NCI-H524 treated with DMSO at 0.1 percent for 48 hours (cell line): Measurements from ENCODE around the gene MED16.

Experiments used
- DNase-seq: peaks from one replicate; lab custom pipeline; 2025; lab: John Stamatoyannopoulos, UW

The MED16 gene

GRCh38 chr19:871446-872265 is 21.3 kb downstream of the MED16 start:
- DNase-seq = no peak

DNA sequence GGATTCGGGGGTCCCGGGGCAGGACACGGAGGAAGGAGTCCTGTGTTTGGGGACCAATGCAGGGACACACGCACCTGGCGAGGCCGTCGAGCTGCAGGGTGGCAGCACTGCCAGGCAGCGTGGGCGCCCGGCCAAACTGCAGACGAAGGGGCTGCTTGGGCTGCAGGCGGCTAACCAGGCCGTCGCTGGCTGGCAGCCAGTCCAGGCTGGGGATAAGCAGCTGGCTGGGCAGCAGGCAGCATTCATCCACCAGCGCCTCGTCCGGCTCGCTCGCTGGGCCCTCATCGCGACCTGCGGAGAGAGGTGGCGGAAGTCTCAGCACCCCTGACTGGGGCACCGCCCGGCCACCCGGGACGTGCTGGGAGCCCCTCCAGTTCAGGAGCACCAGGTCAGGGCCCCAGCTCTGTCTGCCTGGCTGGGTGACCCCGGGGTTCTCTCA is 22.0 kb downstream of the MED16 start:
- DNase-seq = no peak

DNA sequence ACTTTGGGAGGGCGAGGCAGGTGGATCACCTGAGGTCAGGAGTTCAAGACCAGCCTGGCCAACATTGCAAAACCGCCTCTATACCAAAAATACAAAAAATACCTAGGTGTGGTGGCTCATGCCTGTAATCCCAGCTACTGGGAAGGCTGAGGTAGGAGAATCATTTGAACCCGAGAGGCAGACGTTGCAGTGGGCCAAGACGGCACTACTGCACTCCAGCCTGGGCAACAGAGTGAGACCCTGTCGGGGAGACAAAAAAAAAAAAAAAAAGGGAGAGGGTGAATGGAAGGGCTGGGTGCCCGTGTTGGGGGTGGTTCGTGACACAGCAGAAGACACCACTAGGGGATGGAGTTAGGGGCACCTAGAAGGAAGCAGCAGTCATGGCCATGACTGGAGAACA is 22.7 kb downstream of the MED16 start:
- no peak for DNase-seq

DNA sequence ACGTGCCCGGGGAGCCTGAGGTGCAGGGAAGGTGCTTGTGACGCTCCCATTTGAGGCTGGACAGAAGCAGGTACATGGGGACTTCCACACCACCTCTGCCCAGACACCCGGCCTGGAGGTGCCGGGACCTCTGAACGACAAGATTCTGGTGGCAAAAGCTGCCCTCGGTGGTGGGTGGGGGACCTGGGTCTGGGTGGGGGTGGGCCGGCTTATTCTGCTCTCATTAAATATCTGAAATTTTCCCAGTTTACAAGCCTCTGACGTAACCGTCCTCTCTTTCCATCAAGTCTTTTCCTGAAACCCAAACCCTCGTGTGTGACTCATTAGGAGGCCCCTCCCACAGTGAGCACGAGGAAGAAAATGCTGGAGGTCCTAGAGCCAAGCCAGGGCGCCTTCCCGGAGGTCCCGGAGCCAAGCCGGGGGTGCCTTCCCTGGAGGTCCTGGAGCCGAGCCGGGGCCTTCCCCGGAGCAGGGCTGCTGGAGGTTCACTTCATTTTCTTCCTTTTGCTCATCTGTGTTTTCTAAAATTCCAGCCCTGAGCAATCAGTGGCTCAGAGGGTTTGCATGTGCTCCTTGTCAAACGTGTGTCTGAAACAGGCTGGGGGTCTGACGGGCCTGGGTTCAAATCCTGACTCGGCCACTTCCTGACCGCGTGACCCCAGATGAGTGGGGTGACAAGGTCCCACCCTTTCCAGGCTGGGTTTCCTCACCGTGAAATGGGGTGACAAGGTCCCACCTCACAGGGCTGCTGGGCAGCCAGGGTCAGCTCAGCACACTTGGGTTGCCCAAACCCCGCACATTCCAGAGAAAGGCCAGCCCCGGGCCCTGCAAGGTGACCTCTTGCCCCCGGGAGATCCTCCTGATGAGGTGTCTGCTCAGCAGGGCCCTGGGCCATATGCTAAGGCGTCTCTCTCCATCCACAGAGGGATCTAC is 23.5 kb downstream of the MED16 start:
- DNase-seq = no peak

DNA sequence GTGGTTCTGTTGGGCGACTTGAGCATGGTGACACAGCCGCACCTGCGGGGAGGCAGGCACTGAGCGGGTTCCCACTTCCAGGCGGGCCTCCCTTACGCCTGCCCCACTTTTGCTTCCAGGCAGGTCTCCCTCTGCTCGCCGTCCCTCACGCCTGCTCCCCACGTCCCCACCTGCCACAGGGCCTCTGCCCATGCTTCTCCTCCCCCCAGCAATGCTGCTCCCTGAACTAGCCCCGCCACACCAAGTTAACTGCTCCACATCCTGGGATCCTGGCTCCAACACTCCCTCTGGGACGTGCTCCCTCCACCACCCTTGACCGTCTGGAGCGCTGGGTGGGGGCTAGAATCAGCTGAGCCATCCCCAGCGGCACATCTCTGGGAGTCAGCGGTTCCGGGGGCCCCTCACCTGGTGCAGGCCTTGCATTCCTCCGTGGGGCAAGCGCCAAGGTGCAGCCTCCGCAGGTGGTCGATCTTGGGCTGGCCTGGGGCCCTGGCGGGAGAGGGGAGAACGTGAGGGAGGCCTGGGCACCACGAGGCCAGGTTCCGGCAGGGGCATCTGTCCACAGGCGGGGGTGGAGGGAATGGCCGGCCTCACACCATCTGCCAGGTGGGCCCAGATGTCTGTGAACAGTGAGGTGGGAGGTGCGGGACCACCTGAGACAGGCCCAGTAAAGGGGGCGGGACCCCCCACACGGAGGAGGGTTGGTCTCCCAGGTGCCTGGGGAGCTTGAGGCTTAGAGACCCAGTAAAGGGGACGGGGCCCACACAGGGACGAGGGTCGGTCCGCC is 24.3 kb downstream of the MED16 start:
- DNase-seq = no peak

GRCh38 chr19:867855-868457 is 25.0 kb downstream of the MED16 start:
- DNase-seq = no peak

GRCh38 chr19:867301-867793 is 25.6 kb downstream of the MED16 start:
- no peak for DNase-seq

DNA sequence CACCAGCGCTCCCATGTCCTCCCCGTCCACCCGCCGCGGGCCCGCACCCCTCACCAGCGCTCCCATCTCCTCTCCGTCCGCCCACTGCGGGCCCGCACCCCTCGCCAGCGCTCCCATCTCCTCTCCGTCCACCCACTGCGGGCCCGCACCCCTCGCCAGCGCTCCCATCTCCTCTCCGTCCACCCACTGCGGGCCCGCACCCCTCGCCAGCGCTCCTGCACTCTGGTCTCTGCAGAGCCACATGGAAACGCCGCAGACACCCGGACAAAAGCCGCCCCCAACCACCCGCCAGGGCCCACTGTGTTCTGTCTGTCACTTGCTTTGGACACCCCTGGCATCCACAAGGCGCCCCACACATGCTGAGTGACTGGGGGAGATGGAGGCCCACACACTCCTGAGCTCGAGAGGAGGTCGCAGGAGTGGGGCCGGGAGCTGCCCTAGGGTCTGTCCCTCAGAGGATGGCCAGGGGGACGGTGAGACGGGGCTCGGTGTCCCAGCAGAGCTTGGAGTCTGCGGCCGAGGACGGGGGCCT is 26.2 kb downstream of the MED16 start:
- DNase-seq = no peak

GRCh38 chr19:863315-863620 is 29.7 kb downstream of the MED16 start:
- no peak for DNase-seq

- no peak for DNase-seq
Measured at GRCh38 chr19:862581-863314, 30.2 kb downstream of the MED16 start.

DNA sequence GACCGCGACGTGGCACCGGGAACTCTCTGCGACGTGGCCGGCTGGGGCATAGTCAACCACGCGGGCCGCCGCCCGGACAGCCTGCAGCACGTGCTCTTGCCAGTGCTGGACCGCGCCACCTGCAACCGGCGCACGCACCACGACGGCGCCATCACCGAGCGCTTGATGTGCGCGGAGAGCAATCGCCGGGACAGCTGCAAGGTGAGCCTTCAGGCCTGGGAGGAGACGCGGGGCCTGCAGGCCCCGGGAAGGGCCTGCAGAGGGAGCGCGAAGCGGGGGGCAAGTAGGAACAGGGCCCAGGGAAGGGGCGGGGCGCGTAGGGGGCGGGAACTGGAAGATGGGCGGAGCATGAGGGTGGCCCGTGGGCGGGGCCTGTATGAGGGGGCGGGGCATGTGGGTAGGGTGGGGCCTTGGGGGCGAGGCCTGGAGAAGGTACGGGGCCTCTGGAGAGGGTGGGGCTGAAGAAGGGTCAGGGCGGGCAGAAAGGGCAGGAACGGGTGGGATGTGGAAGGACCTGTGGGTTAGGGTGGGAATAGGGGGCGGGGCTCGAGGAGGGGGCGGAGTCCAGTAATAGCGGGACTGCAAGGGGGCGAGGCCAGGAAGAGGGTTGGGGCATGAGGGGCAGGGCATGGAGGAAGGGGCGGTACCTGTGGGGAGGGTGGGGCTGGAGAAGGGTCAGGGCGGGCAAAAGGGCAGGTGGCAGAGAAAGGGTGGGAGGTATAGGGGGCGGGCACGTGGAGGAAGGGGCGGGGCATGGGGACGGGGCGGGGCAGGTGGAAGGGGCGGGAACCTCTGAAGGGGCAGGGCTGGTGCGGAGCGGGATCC is 31.0 kb downstream of the MED16 start:
- DNase-seq = no peak

DNA sequence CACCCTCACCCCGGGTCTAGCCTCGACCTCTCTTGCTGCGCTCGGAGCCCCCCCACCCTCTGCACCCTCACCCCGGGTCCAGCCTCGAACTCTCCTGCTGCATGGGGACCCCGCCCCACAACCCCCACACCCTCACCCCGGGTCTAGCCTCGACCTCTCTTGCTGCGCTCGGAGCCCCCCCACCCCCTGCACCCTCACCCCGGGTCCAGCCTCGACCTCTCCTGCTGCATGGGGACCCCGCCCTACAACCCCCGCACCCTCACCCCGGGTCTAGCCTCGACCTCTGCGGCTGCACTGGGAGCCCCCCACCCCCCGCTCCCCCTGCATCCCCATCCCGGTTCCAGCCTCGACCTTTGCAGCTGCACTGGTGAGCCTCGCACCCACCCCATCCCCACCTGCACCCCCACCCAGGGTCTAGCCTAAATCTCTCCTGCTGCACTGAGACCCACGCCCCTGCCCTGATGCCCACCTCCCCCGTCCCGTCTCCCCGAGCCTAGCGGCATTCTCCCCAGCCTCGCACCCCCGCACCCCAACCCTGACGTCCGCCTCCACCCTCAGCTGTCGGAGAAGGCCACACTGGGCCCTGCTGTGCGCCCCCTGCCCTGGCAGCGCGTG is 31.7 kb downstream of the MED16 start:
- no peak for DNase-seq

GRCh38 chr19:858868-859843 is 33.8 kb downstream of the MED16 start, which contains the start of gene CFD:
Gene CFD, plus strand, starts transcription at chr19:859664. Its CDS starts 26 bp downstream, at chr19:859690.
- no peak for DNase-seq

GRCh38 chr19:858284-858683 is 34.7 kb downstream of the MED16 start:
- no peak for DNase-seq

- DNase-seq = no peak
Measured at GRCh38 chr19:855566-856120, 37.3 kb downstream of the MED16 start.

DNA sequence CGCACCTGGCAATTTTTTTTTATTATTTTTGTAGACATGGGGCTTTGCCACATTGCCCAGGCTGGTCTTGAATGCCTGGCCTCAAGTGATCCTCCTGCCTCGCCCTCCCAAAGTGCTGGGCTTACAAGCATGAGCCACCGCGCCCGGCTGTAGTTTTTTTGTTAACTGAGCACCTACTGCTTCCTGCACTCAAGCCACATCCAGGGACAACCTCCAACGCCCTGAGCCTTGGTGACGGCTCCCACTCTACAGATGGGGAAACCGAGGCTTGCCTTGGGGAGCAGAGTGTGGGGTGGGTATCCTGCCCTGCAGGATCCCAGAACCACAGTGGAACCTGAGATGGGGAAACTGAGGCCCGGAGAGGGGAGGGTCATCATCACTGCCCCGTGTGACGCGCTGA is 37.8 kb downstream of the MED16 start:
- no peak for DNase-seq

DNA sequence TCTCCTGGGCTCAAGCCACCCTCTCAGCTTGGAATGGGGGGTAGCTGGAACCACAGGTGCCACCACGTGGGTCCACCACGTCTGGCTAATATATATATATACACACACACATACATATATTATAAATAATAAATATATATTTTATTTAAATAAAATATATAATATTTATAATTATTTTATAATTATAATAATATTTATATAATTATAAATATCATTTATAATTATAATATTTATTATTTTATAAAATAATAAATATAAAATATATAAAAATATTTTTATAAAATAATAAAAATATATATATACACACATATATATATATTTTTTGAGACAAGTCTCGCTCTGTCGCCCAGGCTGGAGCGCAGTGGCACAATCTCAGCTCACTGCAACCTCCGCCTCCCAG is 38.4 kb downstream of the MED16 start:
- DNase-seq = no peak
